ENCODE data around the gene NOL11. TPM values are rescaled to one million over a fixed set of nuclear protein-coding genes. Genes with fewer than 3 reads are reported as not detected.

Gene NOL11
- 40.8 and 46.1 TPM in 2 replicates for total RNA-seq (2012; rRNA removed)

DNA sequence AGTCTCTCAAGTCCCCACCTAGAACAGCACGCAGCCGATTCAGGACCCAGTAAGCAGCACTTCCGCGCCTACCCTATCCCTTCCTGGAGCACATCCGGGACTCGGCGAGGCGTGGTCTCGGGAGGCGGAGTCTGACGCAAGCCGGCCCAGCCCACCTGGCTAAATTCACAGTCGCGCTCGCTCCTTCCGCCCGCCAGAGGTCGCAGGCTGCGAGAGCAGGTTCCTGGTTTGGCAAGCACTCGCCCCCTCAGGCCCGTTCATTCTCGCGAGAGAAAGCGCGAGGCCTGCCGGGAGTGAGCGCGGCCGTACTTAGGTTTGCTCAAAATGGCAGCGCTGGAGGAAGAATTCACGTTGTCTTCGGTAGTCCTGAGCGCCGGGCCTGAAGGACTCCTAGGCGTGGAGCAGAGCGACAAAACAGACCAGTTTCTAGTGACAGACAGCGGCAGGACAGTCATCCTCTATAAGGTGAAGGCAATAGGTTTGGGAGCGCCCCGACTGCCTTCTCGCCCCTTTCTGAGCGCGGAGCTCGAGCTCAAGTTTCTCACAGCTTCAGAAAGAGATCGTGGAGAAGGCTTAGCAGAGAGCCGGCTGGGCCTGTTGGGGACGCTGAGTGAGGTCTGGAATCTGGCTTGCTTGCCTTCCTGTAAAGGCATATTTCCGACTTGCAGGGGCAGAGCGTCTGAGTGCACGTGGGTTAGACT lies at the start of gene NOL11:
NOL11 (plus strand) TSS at position 313 of the 701 bp plus-strand sequence; CDS start at position 325, 12 bp downstream.
- peaks cover 19% of the 10 kb centered on the region for H3K36me3 ChIP-seq (ENCODE audit: insufficient read depth, low read length)
- peaks cover 17% of the 10 kb centered on the region for H3K4me1 ChIP-seq (ENCODE audit: control insufficient read depth, insufficient read depth, low read length)
- H3K9me3 ChIP-seq (replicated peaks; ENCODE audit: low read length), result no peaks in the 10 kb centered on the region
- H3K9ac ChIP-seq (ENCODE audit: low read depth, low read length), result peak within 1 kb of the TSS; percentile 97
- H3K27me3 ChIP-seq (ENCODE audit: control insufficient read depth, insufficient read depth, low read length), result no peaks in the 10 kb centered on the region
- H3K4me2 ChIP-seq (ENCODE audit: low read length), result peak within 1 kb of the TSS; percentile 90
- H3K4me3 ChIP-seq (ENCODE audit: low read length), result peak within 1 kb of the TSS; percentile 84

- H3K9me3 ChIP-seq (replicated peaks; ENCODE audit: low read length), result no peaks in the 10 kb centered on the region
- no peak overlapping the region for H3K4me2 ChIP-seq (ENCODE audit: low read length)
- no peaks in the 10 kb centered on the region for H3K4me1 ChIP-seq (ENCODE audit: control insufficient read depth, insufficient read depth, low read length)
- H3K27me3 ChIP-seq (ENCODE audit: control insufficient read depth, insufficient read depth, low read length), result no peaks in the 10 kb centered on the region
- H3K9ac ChIP-seq (ENCODE audit: low read depth, low read length), result no peak overlapping the region
- no peaks in the 10 kb centered on the region for H3K36me3 ChIP-seq (ENCODE audit: insufficient read depth, low read length)
- H3K4me3 ChIP-seq (ENCODE audit: low read length), result no peak overlapping the region
These were observed 46.2 kb upstream of the NOL11 start for GRCh38 chr17:67671493-67671892.

DNA sequence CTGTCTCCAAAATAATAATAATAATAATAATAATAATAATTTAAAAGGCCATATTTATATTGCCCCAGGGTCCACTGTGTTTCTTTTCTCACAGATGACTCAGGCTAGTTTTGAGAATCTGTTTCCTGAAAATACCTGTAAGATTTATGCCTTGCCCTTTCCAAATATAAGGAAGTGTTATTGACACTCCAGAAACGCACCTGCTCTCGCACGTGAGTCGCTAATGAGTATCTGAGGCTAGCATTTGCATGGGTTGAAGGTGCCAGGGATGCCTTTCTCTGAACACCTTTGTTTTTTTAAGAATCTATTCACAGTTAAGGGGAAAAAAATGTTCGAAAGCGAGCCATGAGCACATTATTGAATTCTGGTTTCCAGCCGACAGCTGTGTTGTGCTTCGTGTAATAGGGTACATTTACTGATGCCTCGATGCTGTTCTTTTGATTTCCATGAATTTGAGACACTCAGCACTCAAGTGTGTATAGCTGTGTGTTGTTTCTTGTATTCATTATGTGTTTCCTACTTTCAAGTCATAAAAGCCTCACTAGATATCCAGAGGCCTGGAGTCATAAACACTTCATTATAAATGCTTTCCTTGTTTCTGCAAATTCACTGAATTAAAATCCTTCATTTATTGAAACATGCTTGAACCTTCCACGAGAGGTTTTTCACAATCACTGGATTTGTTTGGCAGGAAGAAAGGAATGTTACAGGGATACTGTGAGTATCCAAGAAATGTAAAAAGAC lies 45.0 kb upstream of the NOL11 start:
- H3K27me3 ChIP-seq (ENCODE audit: control insufficient read depth, insufficient read depth, low read length), result no peaks in the 10 kb centered on the region
- no peak overlapping the region for H3K4me3 ChIP-seq (ENCODE audit: low read length)
- H3K36me3 ChIP-seq (ENCODE audit: insufficient read depth, low read length), result no peaks in the 10 kb centered on the region
- H3K9me3 ChIP-seq (replicated peaks; ENCODE audit: low read length), result no peaks in the 10 kb centered on the region
- H3K9ac ChIP-seq (ENCODE audit: low read depth, low read length), result no peak overlapping the region
- no peak overlapping the region for H3K4me2 ChIP-seq (ENCODE audit: low read length)
- no peaks in the 10 kb centered on the region for H3K4me1 ChIP-seq (ENCODE audit: control insufficient read depth, insufficient read depth, low read length)

GRCh38 chr17:67675481-67675880 lies 42.3 kb upstream of the NOL11 start:
- Histone ChIP-seq H3K36me3 (ENCODE audit: insufficient read depth, low read length) (no peaks in the 10 kb centered on the region), H3K27me3 (ENCODE audit: control insufficient read depth, insufficient read depth, low read length) (no peaks in the 10 kb centered on the region), H3K9ac (ENCODE audit: low read depth, low read length) (no peak overlapping the region), H3K4me1 (ENCODE audit: control insufficient read depth, insufficient read depth, low read length) (no peaks in the 10 kb centered on the region), H3K4me2 (ENCODE audit: low read length) (no peak overlapping the region), H3K9me3 (replicated peaks; ENCODE audit: low read length) (no peaks in the 10 kb centered on the region), H3K4me3 (ENCODE audit: low read length) (no peak overlapping the region)

- H3K36me3 ChIP-seq (ENCODE audit: insufficient read depth, low read length), result peaks cover 2% of the 10 kb centered on the region
These were observed 41.4 kb upstream of the NOL11 start for GRCh38 chr17:67676305-67676704.

GRCh38 chr17:67678414-67678813 lies 39.3 kb upstream of the NOL11 start:
- Histone ChIP-seq H3K4me3 (ENCODE audit: low read length) (no peak overlapping the region), H3K9me3 (replicated peaks; ENCODE audit: low read length) (no peaks in the 10 kb centered on the region), H3K36me3 (ENCODE audit: insufficient read depth, low read length) (peaks cover 2% of the 10 kb centered on the region), H3K4me1 (ENCODE audit: control insufficient read depth, insufficient read depth, low read length) (no peaks in the 10 kb centered on the region), H3K9ac (ENCODE audit: low read depth, low read length) (no peak overlapping the region), H3K27me3 (ENCODE audit: control insufficient read depth, insufficient read depth, low read length) (no peaks in the 10 kb centered on the region), H3K4me2 (ENCODE audit: low read length) (no peak overlapping the region)

More at GRCh38 chr17:67676305-67676704, 41.4 kb upstream of the NOL11 start:
- H3K4me2 ChIP-seq (ENCODE audit: low read length), result no peak overlapping the region
- no peak overlapping the region for H3K4me3 ChIP-seq (ENCODE audit: low read length)
- no peak overlapping the region for H3K9ac ChIP-seq (ENCODE audit: low read depth, low read length)
- no peaks in the 10 kb centered on the region for H3K4me1 ChIP-seq (ENCODE audit: control insufficient read depth, insufficient read depth, low read length)
- no peaks in the 10 kb centered on the region for H3K9me3 ChIP-seq (replicated peaks; ENCODE audit: low read length)
- no peaks in the 10 kb centered on the region for H3K27me3 ChIP-seq (ENCODE audit: control insufficient read depth, insufficient read depth, low read length)

DNA sequence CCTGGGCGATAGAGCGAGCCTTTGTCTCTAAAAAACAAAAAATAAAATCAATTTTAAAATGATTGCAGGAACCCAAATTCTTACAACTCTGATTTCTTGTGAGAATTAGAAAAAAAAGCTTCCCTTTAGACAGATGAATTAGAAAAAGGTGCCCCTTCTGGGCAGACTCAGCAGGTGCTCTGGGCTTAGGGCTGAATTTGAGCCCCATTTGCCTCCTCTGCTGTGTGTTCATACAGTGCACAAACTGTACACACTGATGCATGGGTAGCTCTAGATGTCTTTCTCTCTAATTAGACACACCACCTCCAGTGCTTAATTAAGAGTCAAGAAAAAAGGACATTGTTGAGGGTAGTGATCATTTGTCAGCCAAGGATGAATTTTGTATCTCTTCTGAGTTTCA lies 38.5 kb upstream of the NOL11 start:
- H3K27me3 ChIP-seq (ENCODE audit: control insufficient read depth, insufficient read depth, low read length), result no peaks in the 10 kb centered on the region
- H3K36me3 ChIP-seq (ENCODE audit: insufficient read depth, low read length), result peaks cover 2% of the 10 kb centered on the region
- H3K9ac ChIP-seq (ENCODE audit: low read depth, low read length), result no peak overlapping the region
- no peaks in the 10 kb centered on the region for H3K9me3 ChIP-seq (replicated peaks; ENCODE audit: low read length)
- no peaks in the 10 kb centered on the region for H3K4me1 ChIP-seq (ENCODE audit: control insufficient read depth, insufficient read depth, low read length)
- H3K4me3 ChIP-seq (ENCODE audit: low read length), result no peak overlapping the region
- H3K4me2 ChIP-seq (ENCODE audit: low read length), result no peak overlapping the region

DNA sequence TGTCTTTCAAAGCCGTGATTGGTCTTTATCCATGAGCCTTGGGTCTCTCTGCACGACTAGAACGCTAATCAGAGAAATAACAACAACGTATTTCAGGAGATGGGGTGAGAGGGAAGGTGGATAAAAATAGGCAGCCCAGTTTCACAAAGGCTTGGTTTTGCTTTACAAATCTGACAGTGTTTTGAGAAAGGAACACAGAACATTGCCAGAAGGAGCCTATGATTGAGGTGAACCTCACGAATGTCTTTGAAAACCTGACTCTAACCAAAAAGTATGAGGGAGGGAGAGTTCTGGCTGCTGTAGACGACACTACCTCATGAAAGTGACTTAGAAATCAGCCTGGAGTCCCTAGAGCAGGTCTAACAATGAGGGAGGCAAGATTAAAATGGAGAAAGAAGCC lies 38.0 kb upstream of the NOL11 start:
- H3K9ac ChIP-seq (ENCODE audit: low read depth, low read length), result no peak overlapping the region
- no peak overlapping the region for H3K4me3 ChIP-seq (ENCODE audit: low read length)
- H3K4me1 ChIP-seq (ENCODE audit: control insufficient read depth, insufficient read depth, low read length), result no peaks in the 10 kb centered on the region
- H3K4me2 ChIP-seq (ENCODE audit: low read length), result no peak overlapping the region
- no peaks in the 10 kb centered on the region for H3K9me3 ChIP-seq (replicated peaks; ENCODE audit: low read length)
- no peaks in the 10 kb centered on the region for H3K27me3 ChIP-seq (ENCODE audit: control insufficient read depth, insufficient read depth, low read length)
- H3K36me3 ChIP-seq (ENCODE audit: insufficient read depth, low read length), result peaks cover 2% of the 10 kb centered on the region

DNA sequence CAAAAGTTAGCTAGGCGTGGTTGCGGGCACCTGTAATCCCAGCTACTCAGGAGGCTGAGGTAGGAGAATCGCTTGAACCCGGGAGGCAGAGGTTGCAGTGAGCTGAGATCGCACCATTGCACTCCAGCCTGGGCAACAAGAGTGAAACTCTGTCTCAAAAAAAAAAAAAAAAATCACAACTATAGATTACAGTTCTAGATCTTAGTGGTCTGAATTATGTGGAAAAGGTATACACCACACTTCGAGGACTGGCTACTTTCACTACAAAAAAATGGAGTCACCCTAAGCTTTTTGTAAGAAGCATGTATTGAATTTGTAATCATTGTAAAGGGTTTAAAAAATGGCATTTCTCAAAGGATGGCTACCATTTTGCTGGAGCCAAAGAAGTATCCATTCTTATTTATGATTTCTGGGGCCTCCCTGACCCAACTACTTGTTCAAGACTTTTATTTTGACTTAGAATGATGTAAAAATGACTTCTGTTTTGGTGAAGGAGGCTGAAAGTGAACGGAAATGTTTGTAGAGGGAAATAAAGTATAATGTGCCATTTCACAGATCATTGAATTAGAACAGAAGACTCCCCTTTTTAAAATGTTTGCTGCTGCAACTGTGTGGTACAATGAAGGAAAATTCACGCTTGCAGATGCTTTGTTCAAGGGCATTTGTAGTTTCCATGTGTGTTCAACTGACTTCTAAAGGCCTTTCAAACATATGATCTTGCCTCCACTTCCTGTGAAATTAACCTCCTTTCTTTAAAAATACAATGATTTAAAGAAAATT lies 37.1 kb upstream of the NOL11 start:
- Histone ChIP-seq H3K4me1 (ENCODE audit: control insufficient read depth, insufficient read depth, low read length) (no peaks in the 10 kb centered on the region), H3K36me3 (ENCODE audit: insufficient read depth, low read length) (peaks cover 2% of the 10 kb centered on the region), H3K27me3 (ENCODE audit: control insufficient read depth, insufficient read depth, low read length) (no peaks in the 10 kb centered on the region), H3K9ac (ENCODE audit: low read depth, low read length) (no peak overlapping the region), H3K9me3 (replicated peaks; ENCODE audit: low read length) (no peaks in the 10 kb centered on the region), H3K4me2 (ENCODE audit: low read length) (no peak overlapping the region), H3K4me3 (ENCODE audit: low read length) (no peak overlapping the region)

- H3K36me3 ChIP-seq (ENCODE audit: insufficient read depth, low read length), result peaks cover 6% of the 10 kb centered on the region
These were observed 35.5 kb upstream of the NOL11 start for GRCh38 chr17:67682196-67682595.

GRCh38 chr17:67685351-67685750 lies 32.4 kb upstream of the NOL11 start:
- H3K4me1 ChIP-seq (ENCODE audit: control insufficient read depth, insufficient read depth, low read length), result no peaks in the 10 kb centered on the region
- H3K36me3 ChIP-seq (ENCODE audit: insufficient read depth, low read length), result peaks cover 10% of the 10 kb centered on the region

More at GRCh38 chr17:67682196-67682595, 35.5 kb upstream of the NOL11 start:
- no peaks in the 10 kb centered on the region for H3K27me3 ChIP-seq (ENCODE audit: control insufficient read depth, insufficient read depth, low read length)
- no peak overlapping the region for H3K4me2 ChIP-seq (ENCODE audit: low read length)
- H3K9me3 ChIP-seq (replicated peaks; ENCODE audit: low read length), result no peaks in the 10 kb centered on the region
- no peak overlapping the region for H3K9ac ChIP-seq (ENCODE audit: low read depth, low read length)
- no peak overlapping the region for H3K4me3 ChIP-seq (ENCODE audit: low read length)
- H3K4me1 ChIP-seq (ENCODE audit: control insufficient read depth, insufficient read depth, low read length), result no peaks in the 10 kb centered on the region

More at GRCh38 chr17:67685351-67685750, 32.4 kb upstream of the NOL11 start:
- H3K4me2 ChIP-seq (ENCODE audit: low read length), result no peak overlapping the region
- H3K9ac ChIP-seq (ENCODE audit: low read depth, low read length), result no peak overlapping the region
- no peak overlapping the region for H3K4me3 ChIP-seq (ENCODE audit: low read length)
- H3K9me3 ChIP-seq (replicated peaks; ENCODE audit: low read length), result no peaks in the 10 kb centered on the region
- H3K27me3 ChIP-seq (ENCODE audit: control insufficient read depth, insufficient read depth, low read length), result no peaks in the 10 kb centered on the region

Measured in skeletal muscle satellite cell (primary cell).